Fibroblast of pulmonary artery (primary cell): ENCODE measurements around the gene DLG5.

ENCODE experiments used
- DNase-seq: peaks from one replicate; pipeline ENCODE4 v3.0.0-alpha.2; 2010; ENCODE audit warnings: low read depth
- H3K4me3 ChIP-seq: replicated peaks from 2 replicates; pipeline ENCODE4 v1.5.1; 2011; ENCODE audit warnings: low read depth, mild to moderate bottlenecking, control low read depth, low read length, moderate library complexity
- CTCF ChIP-seq: IDR thresholded peaks from 2 replicates; pipeline ENCODE4 v1.5.1; 2011; ENCODE audit warnings: mild to moderate bottlenecking, control low read depth, low read length, inconsistent platforms; ENCODE audit errors: missing control alignments

The DLG5 gene

GRCh38 chr10:77936697-77937567, 10.4 kb upstream of the DLG5 start:
- DNase-seq: no peak
- no peak overlapping the region for H3K4me3 ChIP-seq
- TF ChIP-seq CTCF: no peak

GRCh38 chr10:77932016-77932715, 5.6 kb upstream of the DLG5 start:
- no peak for DNase-seq
- TF ChIP-seq CTCF: no peak
- no peak overlapping the region for H3K4me3 ChIP-seq

- peak overlapping the region; percentile 71 for H3K4me3 ChIP-seq
- TF ChIP-seq CTCF: no peak
- DNase-seq: no peak
Measured at GRCh38 chr10:77927402-77928246, 1.1 kb upstream of the DLG5 start.

- H3K4me3 ChIP-seq: peak overlapping the region; percentile 71
- no peak for TF ChIP-seq CTCF
- peak; percentile 32 for DNase-seq
Measured at GRCh38 chr10:77925795-77926565, 575 bp downstream of the DLG5 start.

- peak; percentile 39 for DNase-seq
- TF ChIP-seq CTCF: no peak
- peak overlapping the region; percentile 71 for H3K4me3 ChIP-seq
Measured at GRCh38 chr10:77925410-77925794, 1.2 kb downstream of the DLG5 start.

- H3K4me3 ChIP-seq: no peak overlapping the region
- no peak for TF ChIP-seq CTCF
- DNase-seq: no peak
Measured at GRCh38 chr10:77922566-77923179, 3.9 kb downstream of the DLG5 start.
